DMS 273 (cell line): Measurements from ENCODE around the gene FGF14.

Experiments
- DNase-seq: peaks from one replicate; lab custom pipeline; 2025; ENCODE audit not compliant: unreplicated experiment; lab: John Stamatoyannopoulos, UW

FGF14 gene

DNA sequence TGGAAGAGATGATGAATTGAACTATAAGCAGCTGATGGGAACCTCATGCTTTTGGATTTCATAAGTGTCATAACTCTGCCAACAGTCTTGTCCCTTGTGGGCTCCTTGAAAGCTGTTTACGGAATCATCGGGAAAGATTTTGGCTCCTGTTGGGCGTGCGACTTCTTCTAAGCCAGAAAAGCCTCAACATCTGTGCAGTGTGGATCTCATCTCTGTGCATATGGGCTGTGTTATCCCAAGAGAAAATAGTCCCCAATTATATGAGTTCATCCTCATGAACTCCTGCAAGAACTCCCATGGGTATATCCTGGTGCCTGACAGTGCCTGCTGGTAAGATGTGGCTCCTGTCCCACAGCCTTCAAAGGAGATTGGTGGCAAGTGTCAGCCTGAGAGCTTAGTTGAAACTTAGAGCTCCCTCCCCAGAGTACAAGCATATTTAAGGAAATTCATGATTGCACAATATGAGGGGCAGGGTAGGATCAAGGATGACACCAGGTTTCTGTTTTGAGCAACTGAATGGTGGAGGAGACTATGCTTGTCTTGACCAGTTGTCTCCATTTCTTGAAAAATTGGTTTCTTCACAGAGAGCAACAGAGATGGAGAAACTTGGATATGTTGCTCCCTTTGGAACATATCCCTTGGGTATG lies 705.9 kb downstream of the FGF14 start:
- DNase-seq, result no peak

DNA sequence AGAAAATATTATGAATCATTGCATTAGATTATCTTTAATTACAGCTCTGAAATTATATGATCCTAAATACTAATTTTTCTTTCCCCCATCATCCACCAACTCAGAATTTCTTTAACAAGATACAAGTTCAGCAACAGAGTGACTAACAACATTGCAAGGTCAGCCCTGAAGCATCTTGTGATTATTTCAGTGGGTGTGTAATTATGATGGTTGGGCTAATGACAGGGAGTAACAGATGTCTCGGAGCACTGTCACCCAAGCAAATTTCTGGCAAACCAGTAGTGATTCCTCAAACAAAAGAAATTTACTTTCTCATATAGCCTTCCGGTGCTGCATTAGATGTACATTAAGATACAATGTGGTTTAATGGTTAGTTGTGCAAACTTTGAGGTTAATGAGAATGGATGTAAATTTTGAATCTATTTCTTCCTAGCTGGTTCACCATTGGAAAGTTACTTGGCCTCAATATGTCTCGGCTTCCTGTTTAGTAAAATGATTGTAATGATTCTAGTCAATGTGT lies 710.4 kb downstream of the FGF14 start:
- no peak for DNase-seq

DNA sequence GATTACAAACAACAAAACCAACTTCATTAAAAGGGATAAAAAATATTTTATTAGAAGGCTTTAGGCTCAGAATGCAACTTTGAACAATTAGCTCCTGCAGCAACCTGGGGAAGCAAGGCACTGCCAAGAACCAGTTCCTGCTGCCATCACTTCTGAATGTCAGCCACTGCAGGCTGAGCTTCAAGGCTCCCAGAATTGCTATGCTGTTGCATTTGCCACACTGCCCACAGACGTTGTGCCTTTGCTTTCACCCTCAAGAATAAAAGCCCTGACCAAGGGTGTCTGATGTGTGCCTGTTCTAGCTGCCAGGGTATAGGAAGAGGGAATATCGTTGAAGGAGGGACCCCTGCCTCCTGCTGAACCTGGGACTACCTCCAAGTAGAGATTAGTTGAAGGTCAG lies 711.0 kb downstream of the FGF14 start:
- no peak for DNase-seq

DNA sequence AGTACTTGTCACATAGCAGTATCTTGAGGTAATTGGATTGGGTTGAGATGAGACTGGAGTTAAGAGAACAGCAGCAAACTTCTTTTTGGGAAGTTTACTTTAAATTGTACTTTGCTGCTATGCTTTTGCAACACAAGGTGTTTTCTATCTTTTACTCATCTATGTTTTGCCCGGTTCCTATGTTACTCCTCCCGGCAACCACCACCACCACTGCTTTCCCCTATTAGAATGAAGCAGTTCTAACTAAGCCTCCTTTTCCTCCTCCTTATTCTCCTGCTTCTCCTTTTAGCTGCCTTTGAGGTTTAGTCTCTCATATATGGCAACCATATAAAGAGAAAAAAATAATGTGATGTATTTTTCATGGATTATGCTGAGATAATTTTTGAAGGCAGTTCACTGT lies 715.8 kb downstream of the FGF14 start:
- DNase-seq, result no peak

DNA sequence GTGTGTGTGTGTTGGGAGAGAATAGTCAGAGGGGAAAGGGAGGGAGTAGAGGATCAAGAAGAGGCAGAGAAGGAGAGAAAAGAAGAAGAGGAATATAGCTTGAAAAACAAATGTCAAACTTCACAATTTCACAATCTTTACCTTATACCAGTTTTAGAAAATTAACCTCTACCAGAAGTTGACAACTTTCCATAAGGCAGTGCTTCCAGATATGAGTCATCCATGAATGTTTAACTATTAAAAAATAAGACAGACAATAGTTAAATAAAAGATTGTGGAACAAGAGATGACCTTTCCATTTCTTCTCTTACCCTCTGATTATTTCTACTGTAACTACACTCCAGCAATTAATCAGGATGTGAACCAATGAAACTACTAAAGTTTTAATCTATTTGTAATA lies 720.0 kb downstream of the FGF14 start:
- no peak for DNase-seq

DNA sequence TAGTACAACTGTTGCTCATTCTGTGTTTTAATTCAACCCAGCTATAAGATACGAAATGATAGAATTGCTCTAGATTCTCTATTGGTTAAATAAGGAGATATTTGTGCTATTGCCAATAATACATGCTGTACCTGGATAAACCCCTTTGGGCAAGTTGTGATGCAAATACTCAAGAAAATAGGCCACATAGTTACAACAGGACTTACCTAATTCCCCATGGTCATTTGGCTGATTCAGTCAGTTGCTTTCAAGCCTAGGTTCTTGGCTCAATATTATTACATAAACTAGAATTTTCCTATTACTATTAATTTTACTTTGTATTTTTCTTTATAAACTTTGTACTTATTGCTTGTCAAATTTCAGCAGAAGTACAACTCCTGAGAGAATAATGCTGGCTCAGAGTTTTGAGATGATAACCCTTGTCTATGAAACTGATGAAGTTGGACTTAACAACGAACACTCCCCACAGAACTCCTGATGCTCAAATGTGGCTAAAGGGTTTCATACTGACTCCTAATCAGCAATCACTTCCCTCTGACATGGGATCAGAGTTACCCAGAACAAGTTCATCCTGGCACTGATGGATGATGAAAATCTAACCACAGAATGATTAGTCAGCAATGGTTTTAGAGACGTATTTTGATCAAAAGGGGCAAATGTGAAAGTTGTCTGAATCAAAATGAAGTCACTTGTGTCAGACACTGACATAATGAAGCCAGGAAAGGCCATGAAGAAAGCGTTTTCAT lies 728.3 kb downstream of the FGF14 start:
- no peak for DNase-seq

DNA sequence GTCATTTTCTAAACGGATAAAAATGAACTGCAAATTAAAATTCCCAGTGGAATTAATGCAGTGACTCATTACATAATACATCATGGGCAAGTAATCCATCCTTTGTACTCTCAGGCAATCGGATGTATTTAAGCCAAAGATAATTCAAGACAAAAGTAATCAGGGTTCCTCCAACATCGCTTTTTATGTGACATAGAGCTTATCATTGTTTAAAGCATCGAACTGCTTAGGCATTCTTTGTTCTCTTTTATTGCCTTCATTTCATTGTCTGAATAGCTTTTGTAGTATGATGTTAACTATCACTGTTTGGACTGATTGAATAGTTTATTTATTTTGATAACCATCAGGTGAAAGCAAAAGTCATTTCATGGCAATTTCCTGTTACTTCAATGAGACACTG lies 740.0 kb downstream of the FGF14 start:
- no peak for DNase-seq
